HEK293 (cell line): ENCODE data around the gene SLC25A1.

ENCODE experiments used
- CTCF ChIA-PET: fragments of 350-600 bp; formaldehyde crosslinking; extraction: SDS; loops from one replicate; lab custom pipeline; 2021; ENCODE audit warnings: antibody characterized with exemption; lab: Yijun Ruan, JAX
- POLR2A ChIA-PET: fragments of 300-600 bp; formaldehyde crosslinking; extraction: SDS; loops from one replicate; lab custom pipeline; 2020; ENCODE audit warnings: antibody characterized with exemption, inconsistent platforms; lab: Yijun Ruan, JAX
- H3K27ac ChIP-seq: fragments of 200-500 bp; sonication (Bioruptor generic); 2 replicates; pipeline ENCODE4 v1.5.1; 2014; ENCODE audit warnings: low read depth, low read length, control low read depth, inconsistent platforms; ENCODE audit errors: extremely low read depth
- H3K36me3 ChIP-seq, 2 experiments: fragments of 200-500 bp in 1 of 2; sonication (Bioruptor generic) in 1 of 2; 1 replicate in 1 of 2; 2 replicates in 1 of 2; pipeline ENCODE4 v1.5.1; 2014 to 2017; ENCODE audit warnings: inconsistent platforms in 2 of 2, low read length in 2 of 2; ENCODE audit not compliant: control insufficient read depth in 2 of 2, insufficient read depth in 1 of 2
- H3K4me1 ChIP-seq: fragments of 200-500 bp; sonication (Bioruptor generic); 2 replicates; pipeline ENCODE4 v1.5.1; 2014; ENCODE audit warnings: mild to moderate bottlenecking, low read length, inconsistent platforms; ENCODE audit not compliant: control insufficient read depth, insufficient read depth
- H3K4me3 ChIP-seq: 2 replicates; pipeline ENCODE4 v1.5.1; 2011; ENCODE audit warnings: low read depth, mild to moderate bottlenecking, control low read depth, low read length, moderate library complexity
- H3K9me3 ChIP-seq: fragments of 200-500 bp; sonication (Bioruptor generic); 2 replicates; pipeline ENCODE4 v1.5.1; 2014; ENCODE audit warnings: low read depth, low read length, inconsistent platforms; ENCODE audit not compliant: control insufficient read depth, insufficient read depth
- BCL6B ChIP-seq: fragments of 450-650 bp; formaldehyde crosslinking; IDR thresholded peaks from 2 replicates; pipeline ENCODE4 v1.5.1; 2017; ENCODE audit warnings: missing biosample characterization, missing genetic modification characterization
- INSM2 ChIP-seq: fragments of 450-650 bp; formaldehyde crosslinking; IDR thresholded peaks from 2 replicates; pipeline ENCODE4 v1.5.1; 2016; ENCODE audit warnings: missing biosample characterization, missing genetic modification characterization
- OVOL3 ChIP-seq: fragments of 450-650 bp; formaldehyde crosslinking; IDR thresholded peaks from 2 replicates; pipeline ENCODE4 v1.5.1; 2016; ENCODE audit warnings: missing biosample characterization, missing genetic modification characterization
- PRDM1 ChIP-seq: fragments of 450-650 bp; formaldehyde crosslinking; IDR thresholded peaks from 2 replicates; pipeline ENCODE4; 2016; ENCODE audit warnings: missing biosample characterization, missing genetic modification characterization
- SALL2 ChIP-seq: fragments of 450-650 bp; formaldehyde crosslinking; IDR thresholded peaks from 2 replicates; pipeline ENCODE4 v1.5.0; 2017; ENCODE audit warnings: missing biosample characterization, mild to moderate bottlenecking, missing genetic modification characterization, borderline replicate concordance
- SCRT1 ChIP-seq: fragments of 450-650 bp; formaldehyde crosslinking; IDR thresholded peaks from 2 replicates; pipeline ENCODE4 v1.5.1; 2016; ENCODE audit warnings: missing biosample characterization, missing genetic modification characterization, borderline replicate concordance
- SCRT2 ChIP-seq: fragments of 450-650 bp; formaldehyde crosslinking; IDR thresholded peaks from 2 replicates; pipeline ENCODE4 v1.5.1; 2016; ENCODE audit warnings: missing biosample characterization, missing genetic modification characterization
- SETDB1 ChIP-seq: IDR thresholded peaks from one replicate; pipeline ENCODE4 v1.6.1; 2017; ENCODE audit warnings: mild to moderate bottlenecking, low read length, moderate library complexity, mixed read lengths; ENCODE audit not compliant: insufficient read length
- SP3 ChIP-seq: fragments of 450-650 bp; formaldehyde crosslinking; IDR thresholded peaks from 2 replicates; pipeline ENCODE4 v1.5.1; 2016; ENCODE audit warnings: missing biosample characterization, missing genetic modification characterization
- ZBTB49 ChIP-seq: fragments of 450-650 bp; formaldehyde crosslinking; IDR thresholded peaks from 2 replicates; pipeline ENCODE4 v1.5.1; 2016; ENCODE audit warnings: missing biosample characterization, missing genetic modification characterization, low read depth
- ZFP69B ChIP-seq: fragments of 450-650 bp; formaldehyde crosslinking; IDR thresholded peaks from 2 replicates; pipeline ENCODE4 v1.5.1; 2016; ENCODE audit warnings: missing biosample characterization, missing genetic modification characterization
- ZNF19 ChIP-seq: fragments of 450-650 bp; formaldehyde crosslinking; IDR thresholded peaks from 2 replicates; pipeline ENCODE4; 2016; ENCODE audit warnings: missing biosample characterization, missing genetic modification characterization, low read depth
- ZNF23 ChIP-seq: fragments of 450-650 bp; formaldehyde crosslinking; IDR thresholded peaks from 2 replicates; pipeline ENCODE4 v1.5.1; 2016; ENCODE audit warnings: missing biosample characterization, missing genetic modification characterization, borderline replicate concordance
- ZNF274 ChIP-seq, 2 experiments: fragments of 200-500 bp in 1 of 2; fragments of 450-650 bp in 1 of 2; sonication (Bioruptor generic) in 1 of 2; formaldehyde crosslinking in 1 of 2; IDR thresholded peaks; 2 replicates each; pipeline versions ENCODE4 v1.5.1 to v1.6.1; 2014 to 2016; ENCODE audit warnings: borderline replicate concordance in 1 of 2, inconsistent platforms in 1 of 2, low read length in 1 of 2, missing biosample characterization in 1 of 2, missing genetic modification characterization in 1 of 2
- ZNF350 ChIP-seq: fragments of 450-650 bp; formaldehyde crosslinking; IDR thresholded peaks from 2 replicates; pipeline ENCODE4 v1.5.0; 2017; ENCODE audit warnings: missing biosample characterization, mild to moderate bottlenecking, missing genetic modification characterization
- ZNF404 ChIP-seq: fragments of 450-650 bp; formaldehyde crosslinking; IDR thresholded peaks from 2 replicates; pipeline ENCODE4 v1.5.1; 2017; ENCODE audit warnings: missing biosample characterization, missing genetic modification characterization
- ZNF501 ChIP-seq: fragments of 450-650 bp; formaldehyde crosslinking; IDR thresholded peaks from 2 replicates; pipeline ENCODE4 v1.5.1; 2016; ENCODE audit warnings: missing biosample characterization, missing genetic modification characterization
- ZNF510 ChIP-seq: fragments of 450-650 bp; formaldehyde crosslinking; IDR thresholded peaks from 2 replicates; pipeline ENCODE4 v1.5.1; 2018; ENCODE audit warnings: mild to moderate bottlenecking, missing genetic modification characterization, missing biosample characterization; ENCODE audit not compliant: insufficient replicate concordance
- ZNF521 ChIP-seq: fragments of 450-650 bp; formaldehyde crosslinking; IDR thresholded peaks from 2 replicates; pipeline ENCODE4 v1.5.1; 2017; ENCODE audit warnings: missing biosample characterization, mild to moderate bottlenecking, missing genetic modification characterization
- ZNF544 ChIP-seq: fragments of 450-650 bp; formaldehyde crosslinking; IDR thresholded peaks from 2 replicates; pipeline ENCODE4 v1.5.0; 2017; ENCODE audit warnings: missing biosample characterization, missing genetic modification characterization
- ZNF560 ChIP-seq: fragments of 450-650 bp; formaldehyde crosslinking; IDR thresholded peaks from 2 replicates; pipeline ENCODE4 v1.5.1; 2017; ENCODE audit warnings: missing biosample characterization, missing genetic modification characterization, borderline replicate concordance
- ZNF626 ChIP-seq: fragments of 450-650 bp; sonication (Bioruptor Pico); formaldehyde crosslinking; IDR thresholded peaks from 2 replicates; pipeline ENCODE4 v1.5.1; 2018; ENCODE audit warnings: missing biosample characterization, missing genetic modification characterization, inconsistent platforms
- ZNF629 ChIP-seq: fragments of 450-650 bp; formaldehyde crosslinking; IDR thresholded peaks from 2 replicates; pipeline ENCODE4 v1.5.1; 2017; ENCODE audit warnings: missing biosample characterization, missing genetic modification characterization
- ZNF654 ChIP-seq: fragments of 450-650 bp; formaldehyde crosslinking; IDR thresholded peaks from 2 replicates; pipeline ENCODE4 v1.5.1; 2016; ENCODE audit warnings: low read depth, missing biosample characterization, missing genetic modification characterization
- ZNF664 ChIP-seq: fragments of 450-650 bp; formaldehyde crosslinking; IDR thresholded peaks from 2 replicates; pipeline ENCODE4 v1.5.1; 2016; ENCODE audit warnings: missing biosample characterization, missing genetic modification characterization
- ZNF747 ChIP-seq: fragments of 450-650 bp; formaldehyde crosslinking; IDR thresholded peaks from 2 replicates; pipeline ENCODE4 v1.5.1; 2016; ENCODE audit warnings: missing biosample characterization, missing genetic modification characterization
- ZNF76 ChIP-seq: fragments of 450-650 bp; formaldehyde crosslinking; IDR thresholded peaks from 2 replicates; pipeline ENCODE4; 2016; ENCODE audit warnings: low read depth, missing biosample characterization, missing genetic modification characterization, borderline replicate concordance
- ZNF830 ChIP-seq: fragments of 450-650 bp; IDR thresholded peaks from 2 replicates; pipeline ENCODE4 v1.5.0; 2018; ENCODE audit warnings: missing biosample characterization, missing genetic modification characterization, low read depth, mild to moderate bottlenecking, moderate library complexity
- ZNF837 ChIP-seq: fragments of 450-650 bp; formaldehyde crosslinking; IDR thresholded peaks from 2 replicates; pipeline ENCODE4 v1.5.1; 2016; ENCODE audit warnings: missing biosample characterization, missing genetic modification characterization
- ZNF843 ChIP-seq: fragments of 450-650 bp; formaldehyde crosslinking; IDR thresholded peaks from 2 replicates; pipeline ENCODE4 v1.5.1; 2016; ENCODE audit warnings: missing biosample characterization, missing genetic modification characterization
- ZSCAN30 ChIP-seq: fragments of 450-650 bp; IDR thresholded peaks from 2 replicates; pipeline ENCODE4 v1.5.1; 2018; ENCODE audit warnings: missing biosample characterization, mild to moderate bottlenecking, missing genetic modification characterization, moderate library complexity
- TF ChIP-seq, protein P1 (sequence below): fragments of 450-650 bp; formaldehyde crosslinking; optimal IDR thresholded peaks from 2 replicates; pipeline ENCODE3; 2016; ENCODE audit warnings: missing biosample characterization, mild to moderate bottlenecking, missing genetic modification characterization

SLC25A1 gene

DNA sequence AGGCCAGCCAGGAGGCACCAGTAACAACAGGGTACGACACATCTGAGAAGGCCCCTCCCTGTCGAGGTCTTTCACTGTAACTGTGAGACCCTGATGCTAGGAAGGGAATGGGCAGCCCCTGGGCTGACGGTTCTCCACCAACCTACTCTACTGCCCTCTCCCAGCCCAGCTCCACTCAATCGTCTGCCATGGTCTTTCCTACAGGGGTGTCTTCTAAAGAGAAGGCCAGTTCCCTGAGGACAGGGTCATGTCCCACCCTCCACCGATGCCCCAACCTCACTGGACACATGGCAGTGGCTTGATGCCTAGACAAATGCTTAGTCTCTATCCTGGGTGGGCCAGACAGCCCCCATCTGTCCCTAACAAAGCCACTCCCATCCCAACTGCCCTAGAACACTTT is 46.0 kb upstream of the SLC25A1 start:
- CTCF ChIA-PET, result no interaction called here
- Histone ChIP-seq H3K9me3 (no peaks in the 10 kb centered on the region), H3K27ac (no peak overlapping the region), H3K36me3 (peaks cover 0 to 88% of the 10 kb centered on the region in 2 experiments; a peak in 1 of 3 replicates), H3K4me1 (no peaks in the 10 kb centered on the region), H3K4me3 (no peak overlapping the region)
- no peak for TF ChIP-seq INSM2 (tag by site-specific recombination)
- TF ChIP-seq ZNF830 (tag by site-specific recombination), result no peak
- TF ChIP-seq ZNF626 (tag by site-specific recombination), result no peak
- TF ChIP-seq ZSCAN30 (tag by site-specific recombination), result no peak
- TF ChIP-seq ZNF747 (tag by site-specific recombination), result no peak
- TF ChIP-seq ZNF629 (tag by site-specific recombination), result no peak
- no peak for TF ChIP-seq OVOL3
- TF ChIP-seq ZNF544 (tag by site-specific recombination), result no peak
- no peak for TF ChIP-seq SCRT1 (tag by site-specific recombination)
- TF ChIP-seq ZNF843 (tag by site-specific recombination), result no peak
- TF ChIP-seq ZNF521, result no peak
- TF ChIP-seq ZNF23, result no peak
- TF ChIP-seq ZNF19 (tag by site-specific recombination), result no peak
- no peak for TF ChIP-seq ZNF837
- no peak for TF ChIP-seq ZNF654
- TF ChIP-seq ZNF510 (tag by site-specific recombination), result no peak
- TF ChIP-seq ZNF350 (tag by site-specific recombination), result no peak
- no peak for TF ChIP-seq PRDM1 (tag by site-specific recombination)
- TF ChIP-seq, protein P1, sequence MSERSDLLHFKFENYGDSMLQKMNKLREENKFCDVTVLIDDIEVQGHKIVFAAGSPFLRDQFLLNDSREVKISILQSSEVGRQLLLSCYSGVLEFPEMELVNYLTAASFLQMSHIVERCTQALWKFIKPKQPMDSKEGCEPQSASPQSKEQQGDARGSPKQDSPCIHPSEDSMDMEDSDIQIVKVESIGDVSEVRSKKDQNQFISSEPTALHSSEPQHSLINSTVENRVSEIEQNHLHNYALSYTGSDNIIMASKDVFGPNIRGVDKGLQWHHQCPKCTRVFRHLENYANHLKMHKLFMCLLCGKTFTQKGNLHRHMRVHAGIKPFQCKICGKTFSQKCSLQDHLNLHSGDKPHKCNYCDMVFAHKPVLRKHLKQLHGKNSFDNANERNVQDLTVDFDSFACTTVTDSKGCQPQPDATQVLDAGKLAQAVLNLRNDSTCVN, result no peak
- TF ChIP-seq ZNF274 (IDR thresholded peaks at IDR 0.05; ENCODE audit: low read length), result no peak
- TF ChIP-seq ZNF274 (tag by site-specific recombination; IDR thresholded peaks at IDR 0.05; ENCODE audit: borderline replicate concordance), result no peak
- POLR2A ChIA-PET, result no interaction called here

DNA sequence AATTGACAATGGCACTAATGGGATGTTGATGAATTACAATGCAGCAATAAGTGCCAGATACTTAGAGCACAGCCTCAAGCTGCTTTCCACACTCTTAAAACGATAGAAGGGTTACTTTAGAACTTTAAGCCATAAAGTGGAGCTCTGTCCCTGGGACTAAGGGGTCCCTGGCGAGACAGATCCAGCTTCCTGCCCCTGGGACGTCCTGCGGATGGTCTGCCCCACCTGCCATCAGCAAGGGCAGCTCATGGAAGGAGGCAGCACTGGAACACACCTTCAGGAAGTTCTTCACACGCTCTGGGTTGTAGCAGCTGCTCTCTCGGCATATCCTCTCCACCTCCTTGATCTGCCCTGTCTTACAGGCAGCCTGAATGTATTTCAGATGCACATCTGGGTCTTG is 45.1 kb upstream of the SLC25A1 start:
- no peak overlapping the region for H3K4me3 ChIP-seq
- POLR2A ChIA-PET, result no interaction called here
- no peak overlapping the region for H3K27ac ChIP-seq
- peaks cover 0 to 79% of the 10 kb centered on the region in 2 experiments; a peak in 1 of 3 replicates for H3K36me3 ChIP-seq
- no peaks in the 10 kb centered on the region for H3K9me3 ChIP-seq
- CTCF ChIA-PET, result interaction anchor here (0.6 to 0.7 kb wide), 3 partner anchors 109 to 143 kb away, joined by 3 read pairs; no protein-coding TSS in a partner anchor
- H3K4me1 ChIP-seq, result no peaks in the 10 kb centered on the region
- TF ChIP-seq SP3 (tag by site-specific recombination), result no peak
- no peak for TF ChIP-seq ZNF629 (tag by site-specific recombination)
- no peak for TF ChIP-seq ZFP69B (tag by site-specific recombination)
- TF ChIP-seq ZNF404 (tag by site-specific recombination), result no peak
- TF ChIP-seq ZBTB49 (tag by site-specific recombination), result no peak
- no peak for TF ChIP-seq SCRT2 (tag by site-specific recombination)
- no peak for TF ChIP-seq ZNF544 (tag by site-specific recombination)
- TF ChIP-seq ZNF664, result no peak
- no peak for TF ChIP-seq BCL6B (tag by site-specific recombination)
- TF ChIP-seq SALL2, result no peak
- no peak for TF ChIP-seq ZNF560 (tag by site-specific recombination)
- no peak for TF ChIP-seq ZNF501 (tag by site-specific recombination)
- no peak for TF ChIP-seq ZNF76 (tag by site-specific recombination)
- no peak for TF ChIP-seq SETDB1
